Activated B cell treated with CpG ODN at 0.5 μM for 24 hours (primary cell): ENCODE results near the gene TLR6. TPM values are rescaled to one million over a fixed set of nuclear protein-coding genes. Genes with fewer than 3 reads are reported as not detected.

Experiments used
- ATAC-seq: fragments of 200-7000 bp; cut with Tn5 transposase; one replicate; pipeline ENCODE4 v1.10.0; 2021; ENCODE audit warnings: low read depth, mild to moderate bottlenecking, moderate library complexity
- CTCF ChIA-PET: fragments of 350-600 bp; sonication (Branson Sonifier 250); formaldehyde crosslinking; loops from one replicate; lab custom pipeline; 2021; ENCODE audit warnings: antibody characterized with exemption; lab: Charles Lee
- POLR2A ChIA-PET: fragments of 350-600 bp; sonication (Branson Sonifier 250); formaldehyde crosslinking; loops from one replicate; lab custom pipeline; 2021; ENCODE audit warnings: antibody characterized with exemption; lab: Charles Lee
- DNase-seq: peaks from one replicate; pipeline ENCODE4 v3.0.0; 2022
- H3K27ac Mint-ChIP-seq: one replicate; pipeline ENCODE4 v1.8.0; 2020; ENCODE audit warnings: mixed read lengths
- H3K27me3 Mint-ChIP-seq: one replicate; pipeline ENCODE4 v1.8.0; 2021; ENCODE audit warnings: mixed read lengths
- H3K36me3 Mint-ChIP-seq: one replicate; pipeline ENCODE4 v1.8.0; 2021; ENCODE audit warnings: low read depth, mixed read lengths
- H3K4me1 Mint-ChIP-seq: one replicate; pipeline ENCODE4 v1.8.0; 2021; ENCODE audit warnings: mixed read lengths
- H3K4me3 Mint-ChIP-seq: one replicate; pipeline ENCODE4 v1.8.0; 2020; ENCODE audit warnings: mild to moderate bottlenecking, mixed read lengths
- H3K9me3 Mint-ChIP-seq: one replicate; pipeline ENCODE4 v1.8.0; 2020; ENCODE audit warnings: mixed read lengths
- intact Hi-C: fragments of 100-400 bp; cut with micrococcal nuclease; formaldehyde crosslinking; loops from one replicate; pipeline ENCODE4 v1.15.1; 2024
- total RNA-seq: library from RNA; stranded (reverse); gene quantifications from 2 replicates; pipeline ENCODE4 v1.2.3, GENCODE V29; 2022
- TF ChIP-seq, protein P1 (sequence below): fragments of 200-600 bp; IDR thresholded peaks from one replicate; pipeline ENCODE4 v1.8.0; 2022; ENCODE audit warnings: antibody characterized with exemption, mild to moderate bottlenecking

The TLR6 gene
- total RNA-seq, 1 donor from 2014 or later: 64.7 TPM

DNA sequence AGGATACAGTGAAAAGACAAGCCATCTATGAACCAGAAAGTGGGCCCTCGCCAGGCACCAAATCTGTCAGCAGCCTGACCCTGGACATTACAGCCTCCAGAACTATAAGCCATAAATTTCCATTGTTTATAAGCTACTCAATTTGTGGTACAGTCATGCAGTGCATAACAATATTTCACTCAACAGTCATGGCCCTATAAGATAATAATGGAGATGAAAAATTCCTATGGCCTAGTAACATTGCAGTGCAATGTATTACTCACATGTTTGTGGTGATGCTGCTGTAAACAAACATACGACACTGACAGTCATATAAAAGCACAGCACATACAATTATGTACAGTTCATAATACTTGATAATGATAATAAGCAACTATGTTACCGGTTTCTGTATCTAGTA lies 34.9 kb downstream of the TLR6 start:
- H3K4me3 Mint-ChIP-seq: no peak overlapping the region
- ChIA-PET CTCF (no interaction called here), POLR2A (interaction anchor here (0.8 to 1.4 kb wide), 3 partner anchors 8 to 61 kb away, joined by 3 to 4 read pairs (median 3); no protein-coding TSS in a partner anchor)
- H3K27me3 Mint-ChIP-seq: no peaks in the 10 kb centered on the region
- H3K9me3 Mint-ChIP-seq: peaks cover 11% of the 10 kb centered on the region
- H3K27ac Mint-ChIP-seq: peak overlapping the region; percentile 64
- ATAC-seq: no peak
- peaks cover 48% of the 10 kb centered on the region for H3K4me1 Mint-ChIP-seq
- H3K36me3 Mint-ChIP-seq: peaks cover 41% of the 10 kb centered on the region
- intact Hi-C loops: loop anchor here (2.0 kb wide), 1 partner anchor 17 kb away; no protein-coding TSS in a partner anchor
- TF ChIP-seq, protein P1, sequence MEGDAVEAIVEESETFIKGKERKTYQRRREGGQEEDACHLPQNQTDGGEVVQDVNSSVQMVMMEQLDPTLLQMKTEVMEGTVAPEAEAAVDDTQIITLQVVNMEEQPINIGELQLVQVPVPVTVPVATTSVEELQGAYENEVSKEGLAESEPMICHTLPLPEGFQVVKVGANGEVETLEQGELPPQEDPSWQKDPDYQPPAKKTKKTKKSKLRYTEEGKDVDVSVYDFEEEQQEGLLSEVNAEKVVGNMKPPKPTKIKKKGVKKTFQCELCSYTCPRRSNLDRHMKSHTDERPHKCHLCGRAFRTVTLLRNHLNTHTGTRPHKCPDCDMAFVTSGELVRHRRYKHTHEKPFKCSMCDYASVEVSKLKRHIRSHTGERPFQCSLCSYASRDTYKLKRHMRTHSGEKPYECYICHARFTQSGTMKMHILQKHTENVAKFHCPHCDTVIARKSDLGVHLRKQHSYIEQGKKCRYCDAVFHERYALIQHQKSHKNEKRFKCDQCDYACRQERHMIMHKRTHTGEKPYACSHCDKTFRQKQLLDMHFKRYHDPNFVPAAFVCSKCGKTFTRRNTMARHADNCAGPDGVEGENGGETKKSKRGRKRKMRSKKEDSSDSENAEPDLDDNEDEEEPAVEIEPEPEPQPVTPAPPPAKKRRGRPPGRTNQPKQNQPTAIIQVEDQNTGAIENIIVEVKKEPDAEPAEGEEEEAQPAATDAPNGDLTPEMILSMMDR: no peak
- no peak for DNase-seq

- TF ChIP-seq, protein P1: no peak
- intact Hi-C loops: loop anchor here (2.0 kb wide), 1 partner anchor 18 kb away; no protein-coding TSS in a partner anchor
- Mint-ChIP-seq H3K4me1 (peaks cover 57% of the 10 kb centered on the region), H3K4me3 (peak overlapping the region; percentile 78), H3K36me3 (peaks cover 32% of the 10 kb centered on the region), H3K27me3 (no peaks in the 10 kb centered on the region), H3K27ac (peak overlapping the region; percentile 96), H3K9me3 (peaks cover 11% of the 10 kb centered on the region)
- POLR2A ChIA-PET: interaction anchor here (1.0 to 3.1 kb wide), 4 partner anchors 16 to 61 kb away, joined by 6 to 46 read pairs (median 13); partner anchors contain the start of genes TLR1, TLR10 and TLR6
- ATAC-seq (no peak), DNase-seq (no peak)
- CTCF ChIA-PET: interaction anchor here (1.2 to 2.5 kb wide), 2 partner anchors 16 to 60 kb away, joined by 3 to 12 read pairs; partner anchors contain the start of gene TLR1
These were observed 36.1 kb downstream of the TLR6 start for GRCh38 chr4:38820329-38821061.

DNA sequence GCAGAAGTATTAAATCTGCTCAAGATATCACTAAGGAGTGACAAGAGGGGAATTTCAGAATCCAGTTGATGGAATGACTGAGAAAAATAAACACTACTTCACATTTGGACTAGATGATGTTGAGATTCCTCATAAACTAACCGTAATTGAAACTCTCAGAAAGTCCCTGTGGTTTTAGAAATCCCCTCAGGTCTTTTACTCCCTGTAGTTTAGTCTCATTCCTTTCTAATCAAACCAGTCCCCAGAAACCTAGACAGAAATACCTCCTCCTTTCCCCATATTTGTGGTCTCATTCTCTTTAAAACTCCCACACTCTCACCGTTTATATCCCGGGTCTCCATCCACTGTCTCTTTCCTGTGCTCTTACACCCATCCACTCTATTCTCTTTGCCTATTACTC lies 37.0 kb downstream of the TLR6 start:
- Mint-ChIP-seq H3K36me3 (peaks cover 27% of the 10 kb centered on the region), H3K27me3 (no peaks in the 10 kb centered on the region), H3K27ac (peak overlapping the region; percentile 96), H3K4me3 (peak overlapping the region; percentile 78), H3K9me3 (peaks cover 13% of the 10 kb centered on the region), H3K4me1 (peaks cover 64% of the 10 kb centered on the region)
- ATAC-seq: peak; percentile 43
- TF ChIP-seq, protein P1: no peak
- DNase-seq: no peak
- ChIA-PET POLR2A (interaction anchor here (1.0 to 3.1 kb wide), 7 partner anchors 10 to 224 kb away, joined by 3 to 46 read pairs (median 13); partner anchors contain the start of genes TLR1, TLR10 and TLR6), CTCF (interaction anchor here (1.0 to 2.5 kb wide), 8 partner anchors 10 to 60 kb away, joined by 3 to 12 read pairs (median 4); partner anchors contain the start of genes TLR1, TLR10 and TLR6)
- intact Hi-C loops: loop anchor here (1.0 kb wide), 1 partner anchor 38 kb away; no protein-coding TSS in a partner anchor

GRCh38 chr4:38818441-38818976 lies 38.1 kb downstream of the TLR6 start:
- TF ChIP-seq, protein P1: no peak
- intact Hi-C loops: no loop called here
- H3K9me3 Mint-ChIP-seq: peaks cover 14% of the 10 kb centered on the region
- H3K4me1 Mint-ChIP-seq: peaks cover 73% of the 10 kb centered on the region
- ChIA-PET CTCF (interaction anchor here (0.9 to 2.5 kb wide), 8 partner anchors 9 to 59 kb away, joined by 3 to 12 read pairs (median 4); partner anchors contain the start of genes TLR1, TLR10 and TLR6), POLR2A (interaction anchor here (0.8 to 3.1 kb wide), 8 partner anchors 9 to 226 kb away, joined by 3 to 46 read pairs (median 13); partner anchors contain the start of genes TLR1, TLR10 and TLR6)
- peak overlapping the region; percentile 96 for H3K27ac Mint-ChIP-seq
- no peaks in the 10 kb centered on the region for H3K27me3 Mint-ChIP-seq
- peak; percentile 23 for ATAC-seq
- H3K4me3 Mint-ChIP-seq: peak overlapping the region; percentile 55
- DNase-seq: no peak
- H3K36me3 Mint-ChIP-seq: peaks cover 29% of the 10 kb centered on the region
